Measurements from ENCODE around the gene SRGN.
"Not testable (repeated sequence)": the region's sequence is repeated elsewhere in the genome, so short reads cannot be mapped to it uniquely, and the experiment has no call there.

Gene SRGN

DNA sequence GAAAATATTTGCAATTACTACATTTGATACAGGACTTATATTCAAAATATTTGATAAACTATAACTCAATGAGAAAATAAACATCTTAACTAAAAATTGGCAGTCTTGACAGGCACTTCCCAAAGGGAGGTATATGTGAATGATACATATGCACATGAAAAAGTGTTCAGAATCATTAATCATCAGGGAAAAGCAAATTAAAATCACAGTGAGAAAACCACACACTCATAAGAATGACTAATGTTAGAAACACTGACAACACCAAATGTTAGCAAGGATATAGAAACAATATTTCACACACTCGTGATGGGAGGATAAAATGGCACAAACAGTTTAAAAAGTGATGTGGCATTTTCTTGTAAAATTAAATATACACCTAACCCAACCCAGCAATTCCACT, 32.0 kb downstream of the SRGN start:
- DNase-seq (ENCODE audit: low spot score), result no peak
- Mint-ChIP-seq H3K27ac (no peak overlapping the region), H3K9me3 (no peaks in the 10 kb centered on the region), H3K27me3 (ENCODE audit: low read depth) (peaks cover 9% of the 10 kb centered on the region), H3K4me1 (ENCODE audit: low read depth) (peaks cover 7% of the 10 kb centered on the region), H3K36me3 (ENCODE audit: low read depth) (no peaks in the 10 kb centered on the region), H3K4me3 (no peak overlapping the region)

DNA sequence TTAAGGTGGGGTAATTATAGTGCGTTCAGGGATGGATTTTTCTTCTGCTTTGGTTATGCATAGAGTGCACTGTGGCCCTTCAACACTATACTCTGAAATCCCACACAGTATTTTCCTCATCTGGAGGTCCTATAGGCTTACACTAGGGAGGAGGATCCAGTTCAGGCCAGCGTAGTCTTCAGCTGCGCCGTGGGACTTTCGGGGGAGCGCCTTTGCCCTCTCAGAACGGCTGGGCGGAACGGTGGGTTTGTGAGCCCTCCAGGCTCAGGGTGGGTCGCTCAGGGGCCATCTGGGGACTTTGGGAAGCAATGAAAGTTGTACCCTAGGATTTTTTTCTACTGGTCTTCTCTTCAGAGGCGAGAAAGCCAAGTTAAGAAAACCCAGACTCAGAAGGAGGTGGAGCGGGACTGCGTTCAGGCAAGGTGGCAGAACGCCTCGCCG, 35.4 kb downstream of the SRGN start:
- no peak for DNase-seq (ENCODE audit: low spot score)
- Mint-ChIP-seq H3K4me3 (peak overlapping the region; percentile 91), H3K36me3 (ENCODE audit: low read depth) (no peaks in the 10 kb centered on the region), H3K27me3 (ENCODE audit: low read depth) (peaks cover 5% of the 10 kb centered on the region), H3K27ac (peak overlapping the region; percentile 92), H3K9me3 (no peaks in the 10 kb centered on the region), H3K4me1 (ENCODE audit: low read depth) (peaks cover 15% of the 10 kb centered on the region)

GRCh38 chr10:69123747-69124562, 36.1 kb downstream of the SRGN start, which contains the start of gene VPS26A:
Gene VPS26A (plus strand): TSS chr10:69124178. CDS start chr10:69124278, 100 bp downstream.
- Mint-ChIP-seq H3K4me1 (ENCODE audit: low read depth) (peaks cover 16% of the 10 kb centered on the region), H3K27ac (peak within 1 kb of the TSS; percentile 92), H3K4me3 (peak within 1 kb of the TSS; percentile 91), H3K36me3 (ENCODE audit: low read depth) (no peaks in the 10 kb centered on the region), H3K27me3 (ENCODE audit: low read depth) (peaks cover 5% of the 10 kb centered on the region), H3K9me3 (no peaks in the 10 kb centered on the region)
- peak; percentile 98 for DNase-seq (ENCODE audit: low spot score)

- peak; percentile 53 for DNase-seq (ENCODE audit: low spot score)
- peak overlapping the region; percentile 89 for H3K4me3 Mint-ChIP-seq
- peaks cover 5% of the 10 kb centered on the region for H3K27me3 Mint-ChIP-seq (ENCODE audit: low read depth)
- H3K36me3 Mint-ChIP-seq (ENCODE audit: low read depth), result peaks cover 2% of the 10 kb centered on the region
- H3K27ac Mint-ChIP-seq, result peak overlapping the region; percentile 86
- H3K4me1 Mint-ChIP-seq (ENCODE audit: low read depth), result peaks cover 19% of the 10 kb centered on the region
- H3K9me3 Mint-ChIP-seq, result no peaks in the 10 kb centered on the region
These were observed 36.8 kb downstream of the SRGN start for GRCh38 chr10:69124563-69125268.

DNA sequence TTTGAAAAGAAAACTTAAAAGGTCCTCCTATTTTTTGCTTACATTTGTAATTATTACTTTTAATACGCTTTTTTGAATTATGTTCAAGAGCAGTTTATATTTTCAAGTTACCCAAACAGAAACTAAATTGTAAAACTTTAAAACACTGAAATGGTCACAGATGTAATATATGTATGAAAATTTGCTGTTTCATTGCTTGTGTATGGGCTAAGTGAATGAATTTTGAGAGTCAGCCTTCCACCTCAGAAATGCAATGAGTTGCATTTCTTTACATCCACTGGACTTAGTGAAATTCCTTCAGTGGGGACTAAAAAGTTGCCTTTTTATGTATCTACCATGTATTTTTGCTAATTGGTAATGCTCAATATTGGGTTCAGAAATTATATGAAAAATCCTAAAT, 37.7 kb downstream of the SRGN start:
- Mint-ChIP-seq H3K36me3 (ENCODE audit: low read depth) (peaks cover 2% of the 10 kb centered on the region), H3K27ac (no peak overlapping the region), H3K4me3 (peak overlapping the region; percentile 89), H3K27me3 (ENCODE audit: low read depth) (peaks cover 3% of the 10 kb centered on the region), H3K9me3 (no peaks in the 10 kb centered on the region), H3K4me1 (ENCODE audit: low read depth) (peaks cover 24% of the 10 kb centered on the region)
- DNase-seq (ENCODE audit: low spot score), result no peak

DNA sequence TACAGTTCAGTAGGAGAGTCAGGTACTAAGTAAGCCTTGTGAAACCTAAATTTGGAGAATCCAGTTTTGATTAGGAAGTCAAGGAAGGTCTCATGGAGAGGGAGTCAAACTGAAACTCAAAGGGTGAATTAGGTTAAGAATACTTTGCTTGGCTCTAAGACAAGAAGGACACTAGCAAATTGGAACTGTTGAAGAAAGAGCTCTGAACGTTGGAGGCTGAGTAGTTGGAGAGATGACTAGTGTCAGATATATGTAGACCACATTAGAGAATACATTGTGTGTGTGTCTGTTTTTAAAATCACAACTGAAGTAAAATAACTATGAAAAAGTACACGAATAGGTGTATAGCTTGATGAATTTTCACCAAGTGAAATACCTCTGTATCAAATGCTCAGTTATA, 42.3 kb downstream of the SRGN start:
- DNase-seq (ENCODE audit: low spot score), result no peak
- Mint-ChIP-seq H3K4me1 (ENCODE audit: low read depth) (peaks cover 17% of the 10 kb centered on the region), H3K9me3 (no peaks in the 10 kb centered on the region), H3K27ac (no peak overlapping the region), H3K27me3 (ENCODE audit: low read depth) (no peaks in the 10 kb centered on the region), H3K36me3 (ENCODE audit: low read depth) (peaks cover 18% of the 10 kb centered on the region), H3K4me3 (no peak overlapping the region)

DNA sequence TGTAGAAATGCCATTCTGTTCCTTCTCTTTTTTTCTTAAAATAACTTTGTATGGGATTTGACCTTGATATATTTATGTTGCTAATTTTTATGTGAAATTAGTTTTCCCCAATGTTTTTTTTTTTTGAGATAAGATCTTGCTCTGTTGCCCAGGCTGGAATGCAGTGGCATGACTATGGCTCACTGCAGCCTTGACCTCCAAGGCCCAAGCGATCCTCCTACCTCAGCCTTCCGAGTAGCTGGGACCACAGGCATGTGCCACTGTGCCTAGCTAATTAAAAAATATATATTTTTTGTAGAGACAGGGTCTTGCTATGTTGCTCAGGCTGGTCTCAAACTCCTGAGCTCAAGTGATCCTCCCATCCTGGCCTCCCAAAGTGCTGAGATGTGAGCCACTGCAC, 52.1 kb downstream of the SRGN start:
- no peak for DNase-seq (ENCODE audit: low spot score)
- Mint-ChIP-seq H3K9me3 (no peaks in the 10 kb centered on the region), H3K4me1 (ENCODE audit: low read depth) (no peaks in the 10 kb centered on the region), H3K27ac (no peak overlapping the region), H3K4me3 (no peak overlapping the region), H3K36me3 (ENCODE audit: low read depth) (peaks cover 17% of the 10 kb centered on the region), H3K27me3 (ENCODE audit: low read depth) (no peaks in the 10 kb centered on the region)

DNA sequence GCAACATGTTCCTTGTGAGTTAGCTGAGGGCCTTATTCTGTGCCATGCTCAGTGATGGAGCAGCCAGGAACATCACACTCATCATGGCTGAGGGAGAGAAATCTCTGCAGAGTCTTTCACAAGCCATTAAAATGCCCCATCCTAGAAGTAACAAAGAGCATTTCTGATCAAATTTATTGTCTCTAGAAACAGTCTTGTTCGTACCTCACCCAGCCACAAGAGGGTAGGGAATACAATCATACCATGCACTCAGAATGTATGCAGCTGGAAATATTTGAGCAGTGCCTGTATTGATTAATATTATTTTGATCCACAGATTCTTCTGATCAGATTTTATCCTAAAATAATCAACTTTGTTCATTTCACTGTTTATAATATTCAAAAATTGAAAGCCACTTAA, 53.4 kb downstream of the SRGN start:
- Mint-ChIP-seq H3K4me1 (ENCODE audit: low read depth) (peaks cover 2% of the 10 kb centered on the region), H3K27me3 (ENCODE audit: low read depth) (no peaks in the 10 kb centered on the region), H3K9me3 (no peaks in the 10 kb centered on the region), H3K36me3 (ENCODE audit: low read depth) (peaks cover 10% of the 10 kb centered on the region), H3K27ac (no peak overlapping the region), H3K4me3 (no peak overlapping the region)
- DNase-seq (ENCODE audit: low spot score), result no peak

DNA sequence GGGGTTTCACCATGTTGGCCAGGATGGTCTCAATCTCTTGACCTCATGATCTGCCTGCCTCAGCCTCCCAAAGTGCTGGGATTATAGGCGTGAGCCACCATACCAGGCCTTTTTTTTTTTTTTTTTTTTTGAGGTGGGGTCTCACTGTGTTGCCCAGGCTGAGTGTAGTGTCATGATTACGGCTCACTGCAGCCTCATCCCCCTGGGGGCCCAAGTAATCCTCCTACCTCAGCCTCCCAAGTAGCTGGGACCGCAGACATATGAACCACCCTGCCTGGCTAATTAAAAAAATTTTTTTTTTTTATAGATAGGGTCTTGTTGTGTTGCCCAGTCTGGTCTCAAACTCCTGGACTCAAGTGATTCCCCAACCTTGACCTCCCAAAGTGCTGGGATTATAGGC, 54.2 kb downstream of the SRGN start:
- not testable (repeated sequence) for H3K4me1 Mint-ChIP-seq (ENCODE audit: low read depth); H3K27ac Mint-ChIP-seq; H3K4me3 Mint-ChIP-seq; H3K27me3 Mint-ChIP-seq (ENCODE audit: low read depth); H3K9me3 Mint-ChIP-seq; DNase-seq (ENCODE audit: low spot score)
- peaks cover 13% of the 10 kb centered on the region for H3K36me3 Mint-ChIP-seq (ENCODE audit: low read depth)

GRCh38 chr10:69142983-69143382, 55.1 kb downstream of the SRGN start:
- Mint-ChIP-seq H3K36me3 (ENCODE audit: low read depth) (peaks cover 8% of the 10 kb centered on the region), H3K9me3 (no peaks in the 10 kb centered on the region), H3K4me1 (ENCODE audit: low read depth) (peaks cover 9% of the 10 kb centered on the region), H3K27ac (no peak overlapping the region), H3K4me3 (no peak overlapping the region), H3K27me3 (ENCODE audit: low read depth) (no peaks in the 10 kb centered on the region)
- DNase-seq (ENCODE audit: low spot score), result no peak

GRCh38 chr10:69145329-69145728, 57.4 kb downstream of the SRGN start:
- no peak for DNase-seq (ENCODE audit: low spot score)
- Mint-ChIP-seq H3K9me3 (no peaks in the 10 kb centered on the region), H3K27me3 (ENCODE audit: low read depth) (no peaks in the 10 kb centered on the region), H3K27ac (no peak overlapping the region), H3K4me3 (no peak overlapping the region), H3K4me1 (ENCODE audit: low read depth) (peaks cover 11% of the 10 kb centered on the region), H3K36me3 (ENCODE audit: low read depth) (peaks cover 8% of the 10 kb centered on the region)

DNA sequence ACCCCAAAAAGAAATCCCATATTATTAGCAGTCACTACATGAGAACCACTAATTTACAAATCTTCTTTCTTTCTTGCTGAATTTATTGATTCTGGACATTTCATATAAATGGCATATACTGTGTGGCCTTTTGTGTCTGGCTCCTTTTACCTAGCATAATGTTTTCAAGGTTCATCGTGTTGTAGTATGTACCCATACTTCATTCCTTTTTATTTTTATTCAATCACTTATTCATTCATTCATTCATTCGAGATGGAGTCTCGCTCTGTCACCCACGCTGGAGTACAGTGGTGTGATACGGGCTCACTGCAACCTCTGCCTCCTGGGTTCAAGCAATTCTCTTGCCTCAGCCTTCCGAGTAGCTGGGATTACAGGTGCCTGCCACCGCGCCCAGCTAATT, 58.0 kb downstream of the SRGN start:
- DNase-seq (ENCODE audit: low spot score), result no peak
- Mint-ChIP-seq H3K27me3 (ENCODE audit: low read depth) (no peaks in the 10 kb centered on the region), H3K9me3 (no peaks in the 10 kb centered on the region), H3K4me3 (no peak overlapping the region), H3K36me3 (ENCODE audit: low read depth) (peaks cover 8% of the 10 kb centered on the region), H3K4me1 (ENCODE audit: low read depth) (peaks cover 13% of the 10 kb centered on the region), H3K27ac (no peak overlapping the region)

GRCh38 chr10:69146759-69147158, 58.9 kb downstream of the SRGN start:
- Mint-ChIP-seq H3K27ac (peak overlapping the region; percentile 67), H3K4me3 (no peak overlapping the region), H3K9me3 (no peaks in the 10 kb centered on the region), H3K36me3 (ENCODE audit: low read depth) (peaks cover 8% of the 10 kb centered on the region), H3K27me3 (ENCODE audit: low read depth) (no peaks in the 10 kb centered on the region), H3K4me1 (ENCODE audit: low read depth) (peaks cover 13% of the 10 kb centered on the region)
- DNase-seq (ENCODE audit: low spot score), result no peak

GRCh38 chr10:69151984-69152383, 64.1 kb downstream of the SRGN start:
- Mint-ChIP-seq H3K9me3 (no peaks in the 10 kb centered on the region), H3K27me3 (ENCODE audit: low read depth) (no peaks in the 10 kb centered on the region), H3K4me1 (ENCODE audit: low read depth) (peaks cover 10% of the 10 kb centered on the region), H3K36me3 (ENCODE audit: low read depth) (peaks cover 4% of the 10 kb centered on the region), H3K4me3 (no peak overlapping the region), H3K27ac (no peak overlapping the region)
- DNase-seq (ENCODE audit: low spot score), result no peak

All from T-helper 2 cell treated with Interferon-gamma antibody and Interleukin-4, amounts not matched to agents 5 μg/mL and 100 μg/mL, for 36 hours (primary cell).